Measurements from ENCODE around the gene CRYBA1.

Gene CRYBA1

GRCh38 chr17:29238133-29238850, 8.4 kb upstream of the CRYBA1 start:
- Histone ChIP-seq H3K4me3 (ENCODE audit: insufficient read length, low read depth) (no peak overlapping the region), H3K36me3 (ENCODE audit: insufficient read depth, insufficient read length, low read length) (no peaks in the 10 kb centered on the region)
- no peak for DNase-seq (ENCODE audit: low read depth, low spot score)

DNA sequence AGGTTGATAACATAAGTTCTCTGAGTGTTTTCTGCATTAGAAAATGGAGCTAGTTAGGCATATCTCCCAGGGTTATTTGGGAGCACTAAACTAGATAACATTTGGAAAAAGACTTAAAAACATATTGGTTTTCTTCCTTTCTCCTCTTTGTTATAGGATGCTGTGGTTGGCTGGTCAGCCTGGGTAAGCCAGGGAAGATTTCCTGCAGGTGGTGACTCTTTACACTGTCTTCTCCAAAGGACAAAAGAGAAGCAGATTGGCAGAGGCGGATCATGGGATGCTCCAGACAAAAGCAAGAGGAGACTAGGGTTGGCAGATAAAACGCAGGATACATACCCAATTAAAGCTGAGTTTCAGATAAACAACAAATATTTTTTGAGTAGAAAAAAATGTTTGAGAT, 6.2 kb upstream of the CRYBA1 start:
- peak overlapping the region; percentile 61 for H3K9ac ChIP-seq (ENCODE audit: insufficient read length, low read depth)
- DNase-seq (ENCODE audit: low read depth, low spot score) = no peak
- no peak overlapping the region for H3K4me3 ChIP-seq (ENCODE audit: insufficient read length, low read depth)
- no peaks in the 10 kb centered on the region for H3K36me3 ChIP-seq (ENCODE audit: insufficient read depth, insufficient read length, low read length)
- H3K4me1 ChIP-seq (ENCODE audit: insufficient read depth, insufficient read length) = peaks cover 8% of the 10 kb centered on the region
- TF ChIP-seq ZNF274 (IDR thresholded peaks at IDR 0.05; ENCODE audit: low read depth, low read length) (no peak), SUZ12 (IDR thresholded peaks at IDR 0.05; ENCODE audit: extremely low read depth, insufficient read depth, insufficient read length) (no peak), YY1 (IDR thresholded peaks at IDR 0.05; ENCODE audit: insufficient read depth, insufficient read length) (no peak)
- H3K27me3 ChIP-seq (ENCODE audit: insufficient read depth, insufficient read length) = no peaks in the 10 kb centered on the region
- no peaks in the 10 kb centered on the region for H3K9me3 ChIP-seq (ENCODE audit: insufficient read depth, low read length)

More at GRCh38 chr17:29238133-29238850, 8.4 kb upstream of the CRYBA1 start:
- H3K9me3 ChIP-seq (ENCODE audit: insufficient read depth, low read length) = no peaks in the 10 kb centered on the region
- peaks cover 8% of the 10 kb centered on the region for H3K4me1 ChIP-seq (ENCODE audit: insufficient read depth, insufficient read length)
- TF ChIP-seq ZNF274 (IDR thresholded peaks at IDR 0.05; ENCODE audit: low read depth, low read length) = no peak
- TF ChIP-seq YY1 (IDR thresholded peaks at IDR 0.05; ENCODE audit: insufficient read depth, insufficient read length) = no peak
- H3K27me3 ChIP-seq (ENCODE audit: insufficient read depth, insufficient read length) = no peaks in the 10 kb centered on the region
- no peak overlapping the region for H3K9ac ChIP-seq (ENCODE audit: insufficient read length, low read depth)

DNA sequence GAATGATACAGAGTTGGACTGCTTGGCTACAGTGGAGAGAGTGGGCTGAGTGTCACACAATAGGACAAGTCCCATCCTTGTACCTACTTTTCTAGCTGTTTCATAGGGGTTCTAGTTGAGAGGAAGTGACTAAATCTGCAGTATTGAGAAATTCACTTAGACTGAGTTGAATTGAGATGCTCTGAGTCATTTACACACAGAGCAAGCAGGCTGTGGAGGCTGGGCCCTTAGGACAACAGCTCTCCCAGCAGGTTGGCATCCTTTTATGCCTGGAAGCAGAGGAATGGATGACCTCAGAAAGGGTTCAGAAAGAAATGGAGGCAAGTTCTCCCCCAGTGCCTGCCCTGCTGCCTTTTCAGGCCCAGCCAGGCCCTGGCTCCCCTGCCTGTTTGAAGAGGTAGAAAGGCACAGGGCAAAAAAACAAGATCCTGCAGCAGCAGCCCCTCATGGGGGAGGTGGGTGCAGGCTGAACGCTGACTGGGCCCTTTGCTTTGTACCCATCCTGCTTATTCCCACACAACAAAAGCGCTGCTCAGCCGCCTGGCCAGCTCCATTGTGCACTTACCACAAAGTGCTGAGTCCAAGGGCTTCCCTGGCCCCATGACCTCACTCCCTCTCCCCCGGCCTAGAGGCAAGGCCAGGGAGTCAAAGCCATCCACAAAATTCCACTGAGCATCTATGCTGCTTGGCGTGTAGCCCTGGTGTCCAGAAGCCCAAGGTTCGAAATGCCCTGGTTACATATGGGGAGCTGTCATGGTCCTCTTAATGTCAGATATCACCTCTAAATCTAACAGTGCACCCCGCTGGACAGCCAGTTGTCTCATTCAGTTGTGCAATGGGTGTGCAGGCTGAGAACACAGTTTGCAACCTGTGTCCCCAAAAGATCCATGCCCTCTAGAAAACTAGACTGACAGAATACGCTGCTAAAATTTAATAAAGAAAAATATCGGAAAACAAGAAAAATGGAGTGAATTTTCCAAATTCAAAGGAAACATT, 5.4 kb upstream of the CRYBA1 start:
- Histone ChIP-seq H3K27me3 (ENCODE audit: insufficient read depth, insufficient read length) (no peaks in the 10 kb centered on the region), H3K4me3 (ENCODE audit: insufficient read length, low read depth) (no peak overlapping the region), H3K9ac (ENCODE audit: insufficient read length, low read depth) (peak overlapping the region; percentile 61), H3K9me3 (ENCODE audit: insufficient read depth, low read length) (no peaks in the 10 kb centered on the region), H3K4me1 (ENCODE audit: insufficient read depth, insufficient read length) (peaks cover 8% of the 10 kb centered on the region), H3K36me3 (ENCODE audit: insufficient read depth, insufficient read length, low read length) (no peaks in the 10 kb centered on the region)
- no peak for TF ChIP-seq ZNF274 (IDR thresholded peaks at IDR 0.05; ENCODE audit: low read depth, low read length)
- no peak for TF ChIP-seq SUZ12 (IDR thresholded peaks at IDR 0.05; ENCODE audit: extremely low read depth, insufficient read depth, insufficient read length)
- TF ChIP-seq YY1 (IDR thresholded peaks at IDR 0.05; ENCODE audit: insufficient read depth, insufficient read length) = no peak
- DNase-seq (ENCODE audit: low read depth, low spot score) = peak; percentile 77

DNA sequence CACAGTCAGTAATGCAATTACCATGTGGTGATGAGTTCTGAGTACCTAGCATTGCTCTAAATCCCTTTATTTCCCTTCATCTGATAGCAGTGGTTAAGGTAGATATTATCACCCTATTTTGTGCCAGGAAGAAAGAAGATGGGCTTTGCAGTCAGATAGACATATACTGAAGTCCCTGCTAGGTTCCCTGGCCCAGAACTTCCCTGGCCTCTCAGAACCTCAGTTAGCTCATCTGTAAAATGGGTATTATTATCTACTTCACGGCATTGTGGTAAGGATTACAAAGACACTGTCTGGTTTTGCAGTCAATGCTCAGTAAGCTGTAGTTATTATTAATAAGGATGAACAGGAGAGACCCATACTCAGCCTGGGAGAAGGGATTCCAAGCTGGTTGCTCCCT, 4.6 kb upstream of the CRYBA1 start:
- H3K4me3 ChIP-seq (ENCODE audit: insufficient read length, low read depth) = no peak overlapping the region
- H3K27me3 ChIP-seq (ENCODE audit: insufficient read depth, insufficient read length) = no peaks in the 10 kb centered on the region
- DNase-seq (ENCODE audit: low read depth, low spot score) = no peak
- TF ChIP-seq YY1 (IDR thresholded peaks at IDR 0.05; ENCODE audit: insufficient read depth, insufficient read length) = no peak
- no peak for TF ChIP-seq SUZ12 (IDR thresholded peaks at IDR 0.05; ENCODE audit: extremely low read depth, insufficient read depth, insufficient read length)
- no peak for TF ChIP-seq ZNF274 (IDR thresholded peaks at IDR 0.05; ENCODE audit: low read depth, low read length)
- peaks cover 8% of the 10 kb centered on the region for H3K4me1 ChIP-seq (ENCODE audit: insufficient read depth, insufficient read length)
- no peaks in the 10 kb centered on the region for H3K9me3 ChIP-seq (ENCODE audit: insufficient read depth, low read length)
- peak overlapping the region; percentile 4 for H3K9ac ChIP-seq (ENCODE audit: insufficient read length, low read depth)
- no peaks in the 10 kb centered on the region for H3K36me3 ChIP-seq (ENCODE audit: insufficient read depth, insufficient read length, low read length)

- TF ChIP-seq SUZ12 (IDR thresholded peaks at IDR 0.05; ENCODE audit: extremely low read depth, insufficient read depth, insufficient read length) (no peak), YY1 (IDR thresholded peaks at IDR 0.05; ENCODE audit: insufficient read depth, insufficient read length) (no peak), ZNF274 (IDR thresholded peaks at IDR 0.05; ENCODE audit: low read depth, low read length) (no peak)
- no peaks in the 10 kb centered on the region for H3K9me3 ChIP-seq (ENCODE audit: insufficient read depth, low read length)
- H3K27me3 ChIP-seq (ENCODE audit: insufficient read depth, insufficient read length) = no peaks in the 10 kb centered on the region
- H3K36me3 ChIP-seq (ENCODE audit: insufficient read depth, insufficient read length, low read length) = no peaks in the 10 kb centered on the region
- no peak overlapping the region for H3K9ac ChIP-seq (ENCODE audit: insufficient read length, low read depth)
- DNase-seq (ENCODE audit: low read depth, low spot score) = no peak
- H3K4me1 ChIP-seq (ENCODE audit: insufficient read depth, insufficient read length) = peaks cover 5% of the 10 kb centered on the region
- H3K4me3 ChIP-seq (ENCODE audit: insufficient read length, low read depth) = no peak overlapping the region
These were observed 3.9 kb upstream of the CRYBA1 start for GRCh38 chr17:29242790-29243189.

- Histone ChIP-seq H3K27me3 (ENCODE audit: insufficient read depth, insufficient read length) (no peaks in the 10 kb centered on the region), H3K36me3 (ENCODE audit: insufficient read depth, insufficient read length, low read length) (no peaks in the 10 kb centered on the region), H3K9me3 (ENCODE audit: insufficient read depth, low read length) (no peaks in the 10 kb centered on the region), H3K4me3 (ENCODE audit: insufficient read length, low read depth) (no peak overlapping the region), H3K9ac (ENCODE audit: insufficient read length, low read depth) (no peak overlapping the region), H3K4me1 (ENCODE audit: insufficient read depth, insufficient read length) (no peaks in the 10 kb centered on the region)
- no peak for DNase-seq (ENCODE audit: low read depth, low spot score)
- TF ChIP-seq SUZ12 (IDR thresholded peaks at IDR 0.05; ENCODE audit: extremely low read depth, insufficient read depth, insufficient read length) (no peak), ZNF274 (IDR thresholded peaks at IDR 0.05; ENCODE audit: low read depth, low read length) (no peak), YY1 (IDR thresholded peaks at IDR 0.05; ENCODE audit: insufficient read depth, insufficient read length) (no peak)
These were observed 2.9 kb upstream of the CRYBA1 start for GRCh38 chr17:29243792-29244191.

GRCh38 chr17:29245401-29245800, 1.3 kb upstream of the CRYBA1 start:
- DNase-seq (ENCODE audit: low read depth, low spot score) = no peak
- no peak overlapping the region for H3K4me3 ChIP-seq (ENCODE audit: insufficient read length, low read depth)

More at GRCh38 chr17:29245401-29245800, 1.3 kb upstream of the CRYBA1 start:
- H3K36me3 ChIP-seq (ENCODE audit: insufficient read depth, insufficient read length, low read length) = no peaks in the 10 kb centered on the region
- no peaks in the 10 kb centered on the region for H3K4me1 ChIP-seq (ENCODE audit: insufficient read depth, insufficient read length)
- no peaks in the 10 kb centered on the region for H3K27me3 ChIP-seq (ENCODE audit: insufficient read depth, insufficient read length)
- no peak overlapping the region for H3K9ac ChIP-seq (ENCODE audit: insufficient read length, low read depth)
- no peaks in the 10 kb centered on the region for H3K9me3 ChIP-seq (ENCODE audit: insufficient read depth, low read length)
- TF ChIP-seq SUZ12 (IDR thresholded peaks at IDR 0.05; ENCODE audit: extremely low read depth, insufficient read depth, insufficient read length) = no peak
- no peak for TF ChIP-seq YY1 (IDR thresholded peaks at IDR 0.05; ENCODE audit: insufficient read depth, insufficient read length)
- TF ChIP-seq ZNF274 (IDR thresholded peaks at IDR 0.05; ENCODE audit: low read depth, low read length) = no peak

Measured in NT2/D1 (cell line).